Measurements from ENCODE around the gene PDHX.
A peak's percentile ranks its signal among the peaks of the same experiment; 100 is the strongest.

The PDHX gene

GRCh38 chr11:34948696-34949095 is 32.3 kb downstream of the PDHX start:
- no peaks in the 10 kb centered on the region for H3K9me3 Mint-ChIP-seq
- H3K27me3 Mint-ChIP-seq = no peaks in the 10 kb centered on the region
- no peak overlapping the region for H3K27ac Mint-ChIP-seq
- peaks cover 10% of the 10 kb centered on the region for H3K4me1 Mint-ChIP-seq (ENCODE audit: low read depth)
- H3K4me3 Mint-ChIP-seq = no peak overlapping the region
- intact Hi-C loops (cut with micrococcal nuclease) = no loop called here
- H3K36me3 Mint-ChIP-seq (ENCODE audit: low read depth) = peaks cover 39% of the 10 kb centered on the region

GRCh38 chr11:34953955-34954354 is 37.5 kb downstream of the PDHX start:
- no peaks in the 10 kb centered on the region for H3K27me3 Mint-ChIP-seq
- peaks cover 7% of the 10 kb centered on the region for H3K4me1 Mint-ChIP-seq (ENCODE audit: low read depth)
- no peak overlapping the region for H3K27ac Mint-ChIP-seq
- intact Hi-C loops (cut with micrococcal nuclease) = no loop called here
- no peaks in the 10 kb centered on the region for H3K9me3 Mint-ChIP-seq
- no peak overlapping the region for H3K4me3 Mint-ChIP-seq
- peaks cover 25% of the 10 kb centered on the region for H3K36me3 Mint-ChIP-seq (ENCODE audit: low read depth)

- H3K27ac Mint-ChIP-seq = peak overlapping the region; percentile 48
- intact Hi-C loops (cut with micrococcal nuclease) = no loop called here
- peaks cover 12% of the 10 kb centered on the region for H3K4me1 Mint-ChIP-seq (ENCODE audit: low read depth)
- H3K36me3 Mint-ChIP-seq (ENCODE audit: low read depth) = peaks cover 28% of the 10 kb centered on the region
- H3K27me3 Mint-ChIP-seq = no peaks in the 10 kb centered on the region
- H3K9me3 Mint-ChIP-seq = no peaks in the 10 kb centered on the region
- H3K4me3 Mint-ChIP-seq = no peak overlapping the region
Observed at GRCh38 chr11:34957206-34957605, 40.8 kb downstream of the PDHX start.

- Mint-ChIP-seq H3K4me1 (ENCODE audit: low read depth) (peaks cover 12% of the 10 kb centered on the region), H3K9me3 (no peaks in the 10 kb centered on the region), H3K27ac (no peak overlapping the region), H3K27me3 (no peaks in the 10 kb centered on the region), H3K36me3 (ENCODE audit: low read depth) (peaks cover 28% of the 10 kb centered on the region), H3K4me3 (no peak overlapping the region)
- intact Hi-C loops (cut with micrococcal nuclease) = no loop called here
Observed at GRCh38 chr11:34957606-34958005, 41.2 kb downstream of the PDHX start.

- H3K9me3 Mint-ChIP-seq = no peaks in the 10 kb centered on the region
- H3K27ac Mint-ChIP-seq = no peak overlapping the region
- no peak overlapping the region for H3K4me3 Mint-ChIP-seq
- intact Hi-C loops (cut with micrococcal nuclease) = no loop called here
- H3K4me1 Mint-ChIP-seq (ENCODE audit: low read depth) = peaks cover 12% of the 10 kb centered on the region
- no peaks in the 10 kb centered on the region for H3K27me3 Mint-ChIP-seq
- H3K36me3 Mint-ChIP-seq (ENCODE audit: low read depth) = peaks cover 36% of the 10 kb centered on the region
Observed at GRCh38 chr11:34959770-34960169, 43.4 kb downstream of the PDHX start.

GRCh38 chr11:34960277-34960676 is 43.9 kb downstream of the PDHX start:
- Mint-ChIP-seq H3K4me3 (no peak overlapping the region), H3K9me3 (no peaks in the 10 kb centered on the region), H3K4me1 (ENCODE audit: low read depth) (peaks cover 12% of the 10 kb centered on the region), H3K36me3 (ENCODE audit: low read depth) (peaks cover 36% of the 10 kb centered on the region), H3K27me3 (no peaks in the 10 kb centered on the region), H3K27ac (no peak overlapping the region)
- intact Hi-C loops (cut with micrococcal nuclease) = no loop called here

GRCh38 chr11:34962034-34962433 is 45.6 kb downstream of the PDHX start:
- Mint-ChIP-seq H3K9me3 (no peaks in the 10 kb centered on the region), H3K27me3 (no peaks in the 10 kb centered on the region), H3K4me1 (ENCODE audit: low read depth) (peaks cover 8% of the 10 kb centered on the region), H3K4me3 (no peak overlapping the region), H3K27ac (no peak overlapping the region), H3K36me3 (ENCODE audit: low read depth) (peaks cover 47% of the 10 kb centered on the region)
- intact Hi-C loops (cut with micrococcal nuclease) = no loop called here

- H3K4me3 Mint-ChIP-seq = no peak overlapping the region
- peaks cover 56% of the 10 kb centered on the region for H3K36me3 Mint-ChIP-seq (ENCODE audit: low read depth)
- H3K4me1 Mint-ChIP-seq (ENCODE audit: low read depth) = peaks cover 6% of the 10 kb centered on the region
- no peak overlapping the region for H3K27ac Mint-ChIP-seq
- no peaks in the 10 kb centered on the region for H3K9me3 Mint-ChIP-seq
- intact Hi-C loops (cut with micrococcal nuclease) = no loop called here
- no peaks in the 10 kb centered on the region for H3K27me3 Mint-ChIP-seq
Observed at GRCh38 chr11:34963351-34963750, 46.9 kb downstream of the PDHX start.

GRCh38 chr11:34964610-34965331 is 48.4 kb downstream of the PDHX start:
- Mint-ChIP-seq H3K4me3 (no peak overlapping the region), H3K9me3 (no peaks in the 10 kb centered on the region), H3K27ac (no peak overlapping the region), H3K4me1 (ENCODE audit: low read depth) (no peaks in the 10 kb centered on the region), H3K36me3 (ENCODE audit: low read depth) (peaks cover 54% of the 10 kb centered on the region), H3K27me3 (no peaks in the 10 kb centered on the region)
- intact Hi-C loops (cut with micrococcal nuclease) = no loop called here

GRCh38 chr11:34968862-34969261 is 52.4 kb downstream of the PDHX start:
- Mint-ChIP-seq H3K27me3 (no peaks in the 10 kb centered on the region), H3K27ac (no peak overlapping the region), H3K4me3 (no peak overlapping the region), H3K36me3 (ENCODE audit: low read depth) (peaks cover 72% of the 10 kb centered on the region), H3K9me3 (no peaks in the 10 kb centered on the region), H3K4me1 (ENCODE audit: low read depth) (no peaks in the 10 kb centered on the region)
- intact Hi-C loops (cut with micrococcal nuclease) = no loop called here

- Mint-ChIP-seq H3K9me3 (no peaks in the 10 kb centered on the region), H3K27ac (no peak overlapping the region), H3K27me3 (no peaks in the 10 kb centered on the region), H3K36me3 (ENCODE audit: low read depth) (peaks cover 83% of the 10 kb centered on the region), H3K4me3 (no peak overlapping the region), H3K4me1 (ENCODE audit: low read depth) (peaks cover 1% of the 10 kb centered on the region)
- intact Hi-C loops (cut with micrococcal nuclease) = no loop called here
Observed at GRCh38 chr11:34970033-34970432, 53.6 kb downstream of the PDHX start.

GRCh38 chr11:34970480-34970879 is 54.1 kb downstream of the PDHX start:
- Mint-ChIP-seq H3K4me1 (ENCODE audit: low read depth) (peaks cover 5% of the 10 kb centered on the region), H3K4me3 (no peak overlapping the region), H3K9me3 (no peaks in the 10 kb centered on the region), H3K36me3 (ENCODE audit: low read depth) (peaks cover 87% of the 10 kb centered on the region), H3K27ac (no peak overlapping the region), H3K27me3 (no peaks in the 10 kb centered on the region)
- intact Hi-C loops (cut with micrococcal nuclease) = no loop called here

GRCh38 chr11:34971928-34972327 is 55.5 kb downstream of the PDHX start:
- H3K27me3 Mint-ChIP-seq = no peaks in the 10 kb centered on the region
- no peaks in the 10 kb centered on the region for H3K9me3 Mint-ChIP-seq
- H3K27ac Mint-ChIP-seq = no peak overlapping the region
- intact Hi-C loops (cut with micrococcal nuclease) = no loop called here
- no peak overlapping the region for H3K4me3 Mint-ChIP-seq
- H3K36me3 Mint-ChIP-seq (ENCODE audit: low read depth) = peaks cover 91% of the 10 kb centered on the region
- peaks cover 19% of the 10 kb centered on the region for H3K4me1 Mint-ChIP-seq (ENCODE audit: low read depth)

- Mint-ChIP-seq H3K27ac (no peak overlapping the region), H3K36me3 (ENCODE audit: low read depth) (peaks cover 87% of the 10 kb centered on the region), H3K27me3 (no peaks in the 10 kb centered on the region), H3K4me3 (no peak overlapping the region), H3K4me1 (ENCODE audit: low read depth) (peaks cover 19% of the 10 kb centered on the region), H3K9me3 (no peaks in the 10 kb centered on the region)
- intact Hi-C loops (cut with micrococcal nuclease) = no loop called here
Observed at GRCh38 chr11:34972366-34972765, 55.9 kb downstream of the PDHX start.

GRCh38 chr11:34972892-34973291 is 56.5 kb downstream of the PDHX start:
- intact Hi-C loops (cut with micrococcal nuclease) = no loop called here

More at GRCh38 chr11:34972892-34973291, 56.5 kb downstream of the PDHX start:
- peaks cover 82% of the 10 kb centered on the region for H3K36me3 Mint-ChIP-seq (ENCODE audit: low read depth)
- no peaks in the 10 kb centered on the region for H3K9me3 Mint-ChIP-seq
- H3K4me3 Mint-ChIP-seq = no peak overlapping the region
- peaks cover 19% of the 10 kb centered on the region for H3K4me1 Mint-ChIP-seq (ENCODE audit: low read depth)
- H3K27ac Mint-ChIP-seq = no peak overlapping the region
- H3K27me3 Mint-ChIP-seq = no peaks in the 10 kb centered on the region
